ENCODE measurements around the gene OR4D1.
"Not testable (repeated sequence)": the region's sequence is repeated elsewhere in the genome, so short reads cannot be mapped to it uniquely, and the experiment has no call there.

OR4D1 gene

DNA sequence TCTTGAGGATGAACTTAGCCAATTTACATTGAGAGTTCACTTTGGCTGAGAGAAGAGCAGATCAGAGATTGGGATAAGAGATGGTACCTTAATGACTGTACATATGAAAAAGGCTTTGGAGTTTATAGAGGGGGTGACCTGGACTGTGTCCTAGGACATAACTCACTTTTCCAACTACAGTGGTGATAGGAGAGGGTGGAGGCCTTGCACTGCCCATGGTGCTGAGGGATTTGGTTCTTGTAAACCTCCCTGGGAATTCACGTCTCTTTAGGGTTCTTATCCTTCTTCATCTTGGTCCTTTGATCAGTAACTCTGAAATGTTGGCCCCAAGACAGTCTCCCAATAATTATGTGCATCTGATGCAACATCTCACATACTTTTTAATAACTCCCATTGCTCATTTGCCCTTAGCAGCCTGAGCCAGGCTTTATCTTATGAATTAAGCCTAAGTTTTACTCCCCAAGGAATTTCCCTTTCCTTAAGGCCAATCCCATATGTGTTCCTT is at the start of gene OR4D1:
Gene OR4D1, plus strand, starts transcription at position 455 of the 505 bp plus-strand sequence. CDS start 6,770 bp downstream, outside the sequence.
- FAIRE-seq, result no peak
- no peak for DNase-seq (ENCODE audit: insufficient read length, low spot score)

DNA sequence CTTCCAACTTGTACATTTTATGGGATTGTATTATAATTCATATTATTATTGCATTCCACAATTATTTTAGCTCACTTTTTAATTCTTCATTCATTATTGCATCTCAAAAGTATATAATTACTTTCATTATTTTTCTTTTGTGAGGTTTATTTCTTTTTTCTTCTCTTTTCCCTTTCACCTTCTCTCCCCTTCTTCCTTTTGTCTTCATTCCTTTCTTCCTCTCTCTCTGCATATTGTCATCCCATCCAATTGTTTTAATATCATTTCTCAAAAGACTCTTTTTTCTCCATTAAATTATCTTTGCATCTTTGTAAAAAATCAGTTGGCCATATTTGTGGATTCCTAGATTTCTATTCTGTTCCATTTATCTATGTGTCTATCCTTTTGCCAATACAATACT is 47.7 kb upstream of the OR4D1 start:
- FAIRE-seq (no peak), DNase-seq (ENCODE audit: insufficient read length, low spot score) (no peak)

GRCh38 chr17:58101898-58102297 is 46.3 kb upstream of the OR4D1 start:
- DNase-seq (ENCODE audit: insufficient read length, low spot score); FAIRE-seq: not testable (repeated sequence)

- DNase-seq (ENCODE audit: insufficient read length, low spot score), result no peak
- FAIRE-seq, result peak; percentile 90
Observed at GRCh38 chr17:58105093-58105492, 43.1 kb upstream of the OR4D1 start.

GRCh38 chr17:58107306-58107705 is 40.9 kb upstream of the OR4D1 start:
- no peak for DNase-seq (ENCODE audit: insufficient read length, low spot score)
- FAIRE-seq, result no peak

DNA sequence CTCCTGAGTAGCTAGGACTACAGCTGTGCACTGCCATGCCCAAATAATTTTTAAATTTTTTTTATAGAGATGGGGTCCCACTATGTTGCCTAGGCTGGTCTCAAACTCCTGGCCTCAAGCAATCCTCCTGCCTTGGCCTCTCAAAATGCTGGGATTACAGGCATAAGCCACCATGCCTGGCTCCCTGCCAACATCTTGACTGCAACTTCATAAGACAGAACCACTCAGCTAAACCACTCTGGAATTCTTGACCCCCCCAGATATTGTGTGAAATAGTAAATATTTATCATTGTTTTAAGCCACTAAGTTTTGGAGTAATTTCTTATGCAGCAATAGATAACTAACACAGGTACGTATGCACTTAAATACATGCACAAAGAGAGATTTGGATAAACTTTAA is 39.0 kb upstream of the OR4D1 start:
- FAIRE-seq (no peak), DNase-seq (ENCODE audit: insufficient read length, low spot score) (no peak)

DNA sequence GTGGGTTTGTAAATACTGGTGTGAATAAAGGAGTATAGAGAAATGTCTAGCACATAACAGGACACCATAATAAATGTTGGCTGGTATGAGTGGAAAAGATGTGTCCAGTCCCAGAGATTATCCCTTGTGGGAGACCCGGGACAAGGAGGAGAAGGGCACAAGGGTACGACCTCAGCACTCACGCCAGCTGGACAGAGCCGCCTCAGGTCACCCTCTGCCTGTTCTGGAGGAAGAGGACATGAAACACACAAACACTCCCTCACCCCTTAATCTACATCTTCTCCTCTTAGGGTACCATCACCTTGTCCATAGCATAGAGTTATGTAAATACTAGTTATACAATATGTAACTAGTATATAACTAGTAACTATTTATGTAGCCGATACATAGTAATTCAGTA is 38.2 kb upstream of the OR4D1 start:
- peak; percentile 48 for FAIRE-seq
- no peak for DNase-seq (ENCODE audit: insufficient read length, low spot score)

DNA sequence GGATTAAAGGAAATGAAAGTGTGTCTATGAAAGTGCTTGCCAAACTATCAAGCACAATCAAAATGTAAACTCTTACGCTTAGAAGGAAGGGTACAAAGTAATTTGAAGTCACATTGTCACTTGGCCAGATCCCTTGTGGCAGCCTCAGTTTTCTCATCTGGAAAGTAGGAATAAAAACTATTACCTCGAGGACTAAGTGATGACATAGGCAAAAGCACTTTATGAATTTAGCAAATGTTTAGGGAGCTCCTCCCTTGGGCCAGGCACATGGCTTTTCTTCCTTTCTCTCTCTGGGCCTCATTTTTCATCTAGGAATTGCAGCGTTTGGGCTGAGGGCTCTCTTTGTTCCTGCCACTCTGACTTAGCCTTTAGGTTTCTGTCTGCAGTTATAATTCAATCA is 36.5 kb upstream of the OR4D1 start:
- FAIRE-seq, result no peak
- no peak for DNase-seq (ENCODE audit: insufficient read length, low spot score)

GRCh38 chr17:58112970-58113631 is 35.1 kb upstream of the OR4D1 start:
- FAIRE-seq (peak; percentile 99), DNase-seq (ENCODE audit: insufficient read length, low spot score) (peak; percentile 80)

GRCh38 chr17:58113947-58114346 is 34.2 kb upstream of the OR4D1 start:
- DNase-seq (ENCODE audit: insufficient read length, low spot score) (no peak), FAIRE-seq (no peak)

GRCh38 chr17:58117382-58117781 is 30.8 kb upstream of the OR4D1 start:
- peak; percentile 100 for FAIRE-seq

GRCh38 chr17:58119491-58119890 is 28.7 kb upstream of the OR4D1 start:
- FAIRE-seq (no peak), DNase-seq (ENCODE audit: insufficient read length, low spot score) (no peak)

More at GRCh38 chr17:58117382-58117781, 30.8 kb upstream of the OR4D1 start:
- DNase-seq (ENCODE audit: insufficient read length, low spot score), result no peak

DNA sequence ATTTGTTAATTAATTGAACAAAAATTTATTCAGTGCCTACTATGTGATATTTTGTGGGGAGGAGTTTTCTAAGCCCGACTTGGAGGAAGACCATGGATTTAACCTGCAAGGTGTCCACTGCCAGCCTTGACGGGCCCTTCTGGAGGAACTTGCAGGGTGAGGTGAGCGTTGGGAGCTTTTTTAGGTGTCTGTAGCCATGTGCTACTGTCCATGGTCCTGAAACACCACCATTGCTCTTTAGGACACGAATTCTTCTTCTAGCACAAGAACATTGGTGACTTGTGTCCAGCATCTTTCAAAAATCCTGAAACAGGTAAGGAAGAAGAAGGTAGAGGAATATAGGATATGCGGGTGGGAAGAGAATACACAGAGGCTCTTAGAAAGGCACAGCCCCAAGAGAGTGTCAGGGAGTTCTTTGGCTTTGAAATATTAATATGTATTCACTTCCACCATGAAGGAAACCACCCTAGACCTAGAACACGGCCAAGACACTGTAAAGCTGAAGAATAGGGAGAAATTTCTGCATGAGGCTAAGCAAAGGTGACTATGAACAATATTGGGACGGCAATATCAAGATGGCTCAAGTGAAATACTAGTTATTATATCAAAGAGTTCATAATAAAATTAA is 27.9 kb upstream of the OR4D1 start:
- peak; percentile 78 for FAIRE-seq
- peak; percentile 65 for DNase-seq (ENCODE audit: insufficient read length, low spot score)

DNA sequence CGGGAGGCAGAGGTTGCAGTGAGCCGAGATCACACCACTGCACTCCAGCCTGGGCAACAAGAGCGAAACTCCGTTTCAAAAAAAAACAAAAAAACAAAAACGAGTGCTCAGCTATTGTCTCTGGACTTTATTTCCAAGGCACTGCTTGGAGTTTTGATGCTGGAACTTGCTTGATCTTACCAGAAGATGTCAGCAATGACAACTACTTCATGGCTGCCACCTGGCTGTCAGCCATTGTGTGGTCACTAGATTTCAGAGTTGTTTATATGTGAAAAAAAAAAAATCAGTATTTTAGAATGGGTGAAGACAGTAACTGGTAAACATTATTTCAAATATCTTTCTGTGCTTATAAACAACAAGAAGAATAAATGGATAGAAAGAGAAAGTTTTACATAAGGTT is 26.3 kb upstream of the OR4D1 start:
- DNase-seq (ENCODE audit: insufficient read length, low spot score), result peak; percentile 63
- peak; percentile 82 for FAIRE-seq

DNA sequence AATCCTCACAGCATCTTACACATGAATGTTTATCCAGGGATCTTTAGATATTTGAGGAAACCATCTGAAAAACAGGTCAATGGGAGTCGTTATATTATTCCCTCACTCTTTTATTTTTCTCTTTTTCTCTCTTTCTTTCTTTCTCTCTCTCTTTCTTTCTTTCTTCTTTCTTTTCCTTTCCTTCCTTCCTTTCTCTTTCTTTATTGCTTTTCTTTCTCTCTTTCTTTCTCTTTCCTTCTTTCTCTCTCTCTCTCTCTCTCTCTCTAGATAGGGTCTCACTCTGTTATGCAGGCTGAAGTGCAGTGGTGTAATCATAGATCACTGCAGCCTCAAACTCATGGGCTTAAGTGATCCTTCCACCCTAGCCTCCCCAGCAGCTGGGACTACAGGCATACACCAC is 20.3 kb upstream of the OR4D1 start:
- DNase-seq (ENCODE audit: insufficient read length, low spot score) (no peak), FAIRE-seq (no peak)

DNA sequence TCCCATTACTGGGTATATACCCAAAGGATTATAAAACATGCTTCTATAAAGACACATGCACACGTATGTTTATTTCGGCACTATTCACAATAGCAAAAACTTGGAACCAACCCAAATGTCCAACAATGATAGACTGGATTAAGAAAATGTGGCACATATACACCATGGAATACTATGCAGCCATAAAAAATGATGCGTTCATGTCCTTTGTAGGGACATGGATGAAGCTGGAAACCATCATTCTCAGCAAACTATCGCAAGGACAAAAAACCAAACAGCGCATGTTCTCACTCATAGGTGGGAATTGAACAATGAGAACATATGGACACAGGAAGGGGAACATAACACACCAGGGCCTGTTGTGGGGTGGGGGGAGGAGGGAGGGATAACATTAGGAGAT is 15.5 kb upstream of the OR4D1 start:
- FAIRE-seq; DNase-seq (ENCODE audit: insufficient read length, low spot score): not testable (repeated sequence)

DNA sequence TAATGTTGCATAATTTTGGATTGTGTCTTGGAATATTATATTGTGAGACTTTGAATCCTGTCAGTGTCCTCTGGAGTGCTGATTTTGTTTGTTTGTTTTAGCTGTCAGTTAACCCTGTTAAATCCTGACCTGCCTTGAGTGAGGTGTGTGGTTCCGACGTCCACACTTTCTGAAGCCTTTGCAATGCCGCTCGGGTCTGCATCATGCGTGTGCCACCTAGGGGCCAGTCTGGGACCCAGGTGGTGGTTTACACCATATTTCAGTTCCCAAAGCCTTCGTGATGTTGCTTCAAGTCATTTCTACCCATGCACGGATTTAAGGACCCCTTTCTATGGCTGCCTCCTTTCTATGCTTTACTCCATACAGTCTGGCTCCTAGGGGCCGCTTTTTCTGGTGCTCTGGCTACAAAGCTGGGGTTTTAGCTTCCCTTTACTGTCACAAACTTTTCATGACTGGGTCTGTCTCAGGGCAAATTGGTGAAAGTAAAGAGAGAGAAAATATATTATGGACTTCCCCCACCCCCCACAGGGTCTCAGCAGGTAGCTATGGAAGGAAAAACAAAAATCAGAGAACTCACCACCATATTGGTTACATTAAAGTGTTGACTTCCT is 11.4 kb upstream of the OR4D1 start:
- peak; percentile 46 for FAIRE-seq
- DNase-seq (ENCODE audit: insufficient read length, low spot score), result no peak

- no peak for FAIRE-seq
- DNase-seq (ENCODE audit: insufficient read length, low spot score), result no peak
Observed at GRCh38 chr17:58141505-58141904, 6.7 kb upstream of the OR4D1 start.

GRCh38 chr17:58143335-58143734 is 4.8 kb upstream of the OR4D1 start:
- not testable (repeated sequence) for FAIRE-seq; DNase-seq (ENCODE audit: insufficient read length, low spot score)

DNA sequence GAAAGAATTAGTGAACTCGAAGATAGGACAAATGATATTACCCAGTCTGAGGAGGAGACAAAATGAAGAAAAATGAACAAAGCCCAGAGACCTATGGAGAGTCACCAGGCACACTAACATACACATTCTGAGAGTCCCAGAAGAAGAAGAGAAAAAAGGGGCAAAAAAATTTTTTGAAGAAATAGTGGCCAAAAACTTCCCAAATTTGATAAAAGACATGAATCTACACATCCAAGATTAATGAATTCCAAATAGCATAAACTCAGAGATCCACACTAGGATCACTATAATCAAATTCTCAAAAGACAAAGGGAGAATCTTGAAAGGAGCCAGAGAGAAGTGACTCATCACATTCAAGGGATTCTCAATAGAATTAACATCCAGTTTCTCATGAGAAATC is 3.4 kb upstream of the OR4D1 start:
- FAIRE-seq (no peak), DNase-seq (ENCODE audit: insufficient read length, low spot score) (no peak)

GRCh38 chr17:58148609-58149008 is 425 bp downstream of the OR4D1 start:
- DNase-seq (ENCODE audit: insufficient read length, low spot score) (no peak), FAIRE-seq (no peak)

GRCh38 chr17:58150394-58150793 is 2.2 kb downstream of the OR4D1 start:
- DNase-seq (ENCODE audit: insufficient read length, low spot score), result no peak
- FAIRE-seq, result no peak
